ENCODE data around the gene WTIP.
"Not testable (repeated sequence)": the region's sequence is repeated elsewhere in the genome, so short reads cannot be mapped to it uniquely, and the experiment has no call there.

WTIP gene

DNA sequence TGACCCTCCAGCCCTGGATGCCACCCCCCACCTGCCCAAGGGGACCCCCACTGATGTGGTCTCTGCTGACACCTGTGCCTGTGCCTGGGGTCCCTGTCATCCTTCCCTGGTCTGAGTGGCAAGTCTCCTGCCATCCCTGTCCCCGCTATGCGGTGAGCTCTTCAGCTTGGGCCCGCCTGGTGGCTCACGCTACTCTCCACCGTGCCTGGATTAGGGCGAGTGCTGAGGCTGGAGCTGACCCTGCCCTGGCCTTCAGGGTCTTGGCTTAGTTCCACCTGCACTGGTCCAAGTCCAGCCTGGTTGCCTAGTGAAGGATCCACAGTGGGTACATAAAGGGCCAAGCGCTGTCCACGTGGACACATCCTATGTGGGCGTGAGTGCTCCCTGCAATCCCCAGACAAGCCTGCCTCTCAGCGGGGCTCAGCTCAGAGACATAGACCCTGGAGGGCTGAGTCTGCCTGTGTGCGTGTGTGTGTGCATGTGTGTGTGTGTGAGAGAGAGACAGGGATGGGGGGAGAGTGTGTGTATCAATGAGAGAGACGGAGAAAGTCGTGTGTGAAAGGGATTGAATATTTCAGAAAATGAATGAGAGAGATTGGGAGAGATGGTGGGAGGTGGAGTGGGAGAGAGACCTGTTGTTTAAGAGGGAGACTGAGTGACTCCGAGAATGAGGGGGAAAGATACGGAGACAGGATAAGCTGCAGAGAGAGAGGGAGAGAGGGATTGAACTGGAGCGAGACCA lies 22.1 kb downstream of the WTIP start:
- DNase-seq (ENCODE audit: low read depth): no peak

GRCh38 chr19:34504273-34504808 lies 22.8 kb downstream of the WTIP start:
- no peak for DNase-seq (ENCODE audit: low read depth)

DNA sequence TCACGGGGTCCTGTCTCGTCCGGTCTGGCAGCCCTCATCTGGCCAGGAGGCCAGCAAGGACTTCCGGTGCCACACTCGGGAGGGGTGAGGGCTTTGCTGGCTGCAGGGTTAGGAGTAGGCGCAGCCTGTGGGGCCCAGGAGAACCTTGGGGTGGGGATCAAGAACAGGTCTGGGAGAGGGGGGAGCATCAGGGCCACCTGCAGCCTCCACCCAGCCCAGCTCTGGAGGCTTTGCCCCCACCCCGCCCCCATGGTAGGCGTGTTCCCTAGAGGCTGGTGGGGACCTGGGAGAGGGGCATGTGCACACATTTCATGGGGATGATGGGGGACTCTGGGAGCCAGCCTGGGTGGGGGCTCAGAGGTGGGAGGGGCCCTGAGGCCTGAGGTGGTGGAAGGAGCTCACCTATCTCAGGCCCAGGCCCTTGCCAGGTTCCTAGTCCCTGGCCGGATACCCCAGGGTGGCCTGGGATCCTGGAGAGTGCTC lies 23.3 kb downstream of the WTIP start:
- DNase-seq (ENCODE audit: low read depth): no peak

DNA sequence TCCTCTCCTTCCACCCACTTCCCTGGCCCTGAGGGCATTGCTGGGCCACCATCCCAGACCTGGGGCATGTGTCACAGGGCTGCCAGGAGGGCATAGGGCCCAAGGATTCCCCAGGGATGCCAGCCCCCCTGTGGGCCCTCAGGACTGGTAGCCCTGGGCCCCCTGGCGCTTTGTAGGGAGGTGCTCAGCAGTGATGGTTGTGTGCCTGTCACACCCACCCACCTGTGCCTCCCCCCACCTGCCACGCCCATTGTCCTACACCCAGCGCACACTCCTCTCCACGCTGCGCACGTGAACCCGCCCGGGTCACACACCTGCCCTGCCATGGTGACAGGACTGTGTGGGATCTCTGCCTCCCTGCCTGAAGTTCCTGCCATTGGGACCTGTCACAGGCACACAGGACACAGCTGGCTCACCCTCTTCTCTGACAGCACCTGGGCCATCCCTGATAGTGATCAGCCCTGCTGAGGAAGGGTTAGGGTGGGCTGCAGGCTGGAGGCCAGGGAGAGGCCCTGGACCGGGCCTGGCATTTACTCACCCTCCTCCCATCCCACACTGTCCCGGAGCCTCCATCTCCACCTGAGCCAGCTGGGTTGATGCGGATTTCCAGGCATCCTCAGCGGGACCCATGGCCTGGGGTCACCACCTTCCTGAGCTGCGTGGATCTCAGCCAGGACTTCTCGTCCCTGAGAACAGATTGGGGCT lies 23.9 kb downstream of the WTIP start:
- no peak for DNase-seq (ENCODE audit: low read depth)

GRCh38 chr19:34506026-34506370 lies 24.4 kb downstream of the WTIP start:
- no peak for DNase-seq (ENCODE audit: low read depth)

GRCh38 chr19:34507414-34508067 lies 26.0 kb downstream of the WTIP start:
- DNase-seq (ENCODE audit: low read depth): no peak

GRCh38 chr19:34508540-34508939 lies 27.0 kb downstream of the WTIP start:
- no peak for DNase-seq (ENCODE audit: low read depth)

- not testable (repeated sequence) for DNase-seq (ENCODE audit: low read depth)
Measured at GRCh38 chr19:34510904-34511303, 29.3 kb downstream of the WTIP start.

- no peak for DNase-seq (ENCODE audit: low read depth)
Measured at GRCh38 chr19:34512254-34512822, 30.8 kb downstream of the WTIP start.

DNA sequence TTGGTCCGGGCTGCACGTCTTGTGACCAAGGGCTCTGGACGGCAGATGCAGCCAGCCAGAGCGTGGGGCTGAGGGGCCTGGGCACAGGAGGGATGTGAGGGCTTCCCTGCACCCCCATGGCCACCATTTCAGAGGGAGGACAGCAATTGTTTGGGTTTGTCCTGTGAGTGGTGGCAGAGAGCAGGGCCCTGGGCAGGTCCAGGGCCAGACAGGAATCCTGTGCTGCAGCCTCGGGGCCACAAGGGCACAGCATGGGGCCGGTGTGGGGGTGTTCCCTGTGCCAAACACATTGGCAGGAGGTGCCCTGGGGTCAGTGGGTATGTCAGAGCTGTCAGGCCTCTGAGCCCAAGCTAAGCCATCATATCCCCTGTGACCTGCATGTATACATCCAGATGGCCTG lies 32.2 kb downstream of the WTIP start:
- no peak for DNase-seq (ENCODE audit: low read depth)

- DNase-seq (ENCODE audit: low read depth): no peak
Measured at GRCh38 chr19:34519602-34520001, 38.0 kb downstream of the WTIP start.

DNA sequence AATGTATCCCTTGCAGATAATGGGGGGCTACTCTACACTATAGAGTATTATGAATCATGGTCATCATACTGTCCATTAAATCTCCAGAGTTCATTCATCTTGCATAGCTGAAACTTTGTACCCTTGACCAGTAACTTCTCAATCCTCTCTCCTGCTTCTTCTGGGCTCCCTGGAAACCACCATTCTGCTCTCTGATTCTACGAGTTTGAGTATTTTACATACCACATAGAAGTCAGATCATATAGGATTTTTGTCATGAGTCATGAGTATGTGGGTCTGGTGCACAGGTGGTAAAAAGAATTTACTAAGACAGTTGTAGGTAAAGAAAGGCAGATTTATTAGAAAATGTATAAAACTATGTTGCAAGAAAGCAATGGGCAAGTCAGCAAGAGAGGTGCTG lies 41.9 kb downstream of the WTIP start:
- no peak for DNase-seq (ENCODE audit: low read depth)

- DNase-seq (ENCODE audit: low read depth): no peak
Measured at GRCh38 chr19:34525001-34525400, 43.4 kb downstream of the WTIP start.

DNA sequence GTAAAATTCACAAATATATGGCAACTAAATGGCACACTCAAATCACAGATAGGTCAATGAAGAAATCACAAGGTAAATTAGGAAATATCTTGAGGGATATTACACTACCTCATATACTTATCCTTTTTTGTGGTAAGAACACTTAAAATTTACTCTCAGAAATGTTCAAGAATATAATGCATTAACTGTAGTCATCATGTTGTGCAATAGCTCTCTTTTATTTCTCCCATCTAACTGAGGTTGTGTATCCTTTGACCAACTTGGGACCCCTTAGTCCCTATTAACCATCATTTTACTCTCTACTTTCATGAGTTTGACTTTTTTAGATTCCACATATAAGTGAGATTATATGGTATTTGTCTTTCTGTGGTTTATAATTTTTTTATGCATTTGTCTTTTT lies 52.6 kb downstream of the WTIP start:
- DNase-seq (ENCODE audit: low read depth): no peak

DNA sequence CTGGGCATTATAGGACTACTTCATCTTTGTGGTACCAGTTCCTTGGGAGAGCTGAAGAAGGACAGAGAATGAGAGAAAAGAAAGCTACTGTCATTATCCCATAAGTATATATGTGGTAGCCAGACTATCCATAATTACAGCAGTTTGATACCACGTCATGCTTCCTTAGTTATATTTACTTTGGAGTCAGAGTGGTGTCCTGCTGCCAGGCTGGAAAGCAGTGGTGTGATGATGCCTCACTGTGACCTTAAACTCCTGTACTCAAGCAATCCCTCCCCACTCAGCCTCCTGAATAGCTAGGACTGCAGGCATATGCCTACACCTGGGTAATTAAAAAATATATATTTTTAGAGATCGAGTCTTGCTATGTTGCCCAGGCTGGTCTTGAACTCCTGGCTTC lies 57.8 kb downstream of the WTIP start:
- DNase-seq (ENCODE audit: low read depth): no peak

DNA sequence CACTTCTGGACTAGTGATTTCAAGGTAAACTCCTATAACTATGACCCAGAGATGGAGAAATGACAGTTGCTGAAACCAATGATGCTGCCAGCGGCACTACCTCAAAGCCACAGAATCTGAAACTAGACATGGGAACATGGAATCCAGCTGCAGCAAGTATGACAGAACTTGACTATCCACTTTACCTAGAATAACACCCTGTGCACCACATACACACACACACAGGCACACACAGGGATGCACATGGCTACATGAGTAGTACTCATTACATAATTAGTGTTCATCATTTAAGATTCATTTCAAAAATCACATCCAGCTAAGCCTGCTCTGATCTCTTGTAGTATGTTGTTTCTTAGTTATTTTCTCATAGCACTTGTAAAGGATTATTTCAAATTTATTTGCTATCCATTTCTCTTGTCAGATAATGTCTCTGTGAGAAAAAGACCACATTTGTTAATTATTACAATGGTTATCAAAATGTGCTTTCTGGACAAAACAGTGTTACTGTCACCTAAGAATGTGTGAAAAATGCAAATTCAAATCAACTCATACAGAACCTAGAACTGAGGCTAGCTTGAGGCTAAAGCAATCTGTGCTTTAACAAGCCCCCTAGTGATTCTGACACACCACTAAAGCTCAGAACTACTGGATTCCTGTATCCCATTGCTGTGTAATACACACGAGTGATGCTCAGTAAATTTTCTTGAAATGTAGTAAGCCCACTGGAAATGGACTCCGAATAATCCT lies 59.4 kb downstream of the WTIP start:
- no peak for DNase-seq (ENCODE audit: low read depth)

- no peak for DNase-seq (ENCODE audit: low read depth)
Measured at GRCh38 chr19:34549833-34550232, 68.3 kb downstream of the WTIP start.

GRCh38 chr19:34555447-34555846 lies 73.9 kb downstream of the WTIP start:
- DNase-seq (ENCODE audit: low read depth): no peak

DNA sequence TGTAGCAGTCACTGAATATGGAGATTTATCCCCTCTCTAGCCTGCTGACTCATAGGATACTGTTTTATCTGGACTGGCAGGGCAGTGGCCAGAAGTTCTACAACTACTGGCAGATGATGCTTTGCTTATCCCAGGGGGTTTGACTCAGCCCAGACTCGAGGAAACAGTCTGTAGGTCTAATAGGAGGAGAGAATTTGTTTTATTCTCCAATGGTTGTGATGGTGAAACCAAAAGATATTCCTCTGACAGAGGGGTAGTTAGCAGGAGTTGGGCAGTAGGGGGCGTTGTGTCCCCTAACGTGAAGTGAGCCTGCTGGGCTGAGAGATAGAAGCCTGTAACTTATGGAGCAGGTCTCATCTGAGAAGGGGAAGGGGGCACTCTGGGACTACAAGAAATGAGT lies 74.9 kb downstream of the WTIP start:
- DNase-seq (ENCODE audit: low read depth): no peak

GRCh38 chr19:34559045-34559444 lies 77.5 kb downstream of the WTIP start:
- DNase-seq (ENCODE audit: low read depth): no peak

GRCh38 chr19:34560229-34560628 lies 78.7 kb downstream of the WTIP start:
- DNase-seq (ENCODE audit: low read depth): no peak

All from activated gamma-delta T cell treated with anti-CD3 and anti-CD28 coated beads, Interleukin-2, amount 50 U/mL, for 16 hours (primary cell).